Spleen (tissue), 11 donors: ENCODE results near the gene PUS7. TPM values are rescaled to one million over a fixed set of nuclear protein-coding genes. Genes with fewer than 3 reads are reported as not detected.
"Not testable (repeated sequence)": the region's sequence is repeated elsewhere in the genome, so short reads cannot be mapped to it uniquely, and the experiment has no call there.

ENCODE experiments used
- DNase-seq: peaks from one replicate; pipeline ENCODE4 v3.0.0-alpha.2; 2020
- H3K27ac ChIP-seq, 8 donors: fragments of 200-600 bp; sonication (generic) in 7 of 8; 1 replicate in 4 of 8; 2 replicates in 4 of 8; pipeline versions ENCODE4 v1.5.0 to v1.8.0; 2016 to 2021; ENCODE audit warnings: inconsistent platforms in 4 of 8, mild to moderate bottlenecking in 4 of 8, moderate library complexity in 1 of 8
- H3K27me3 ChIP-seq, 7 donors: fragments of 200-600 bp; sonication (generic) in 6 of 7; replicated peaks in 1 of 7; 1 replicate in 4 of 7; 2 replicates in 3 of 7; pipeline versions ENCODE4 v1.5.0 to v1.8.0; 2016 to 2021; ENCODE audit warnings: inconsistent platforms in 3 of 7, mild to moderate bottlenecking in 1 of 7
- H3K36me3 ChIP-seq, 6 donors: fragments of 200-600 bp; sonication (generic) in 5 of 6; 1 replicate in 4 of 6; 2 replicates in 2 of 6; pipeline versions ENCODE4 v1.5.0 to v1.8.0; 2016 to 2021; ENCODE audit warnings: inconsistent platforms in 2 of 6
- H3K4me1 ChIP-seq, 6 donors: fragments of 200-600 bp; sonication (generic) in 5 of 6; 1 replicate in 3 of 6; 2 replicates in 3 of 6; pipeline versions ENCODE4 v1.5.0 to v1.8.0; 2016 to 2021; ENCODE audit warnings: inconsistent platforms in 3 of 6
- H3K4me3 ChIP-seq, 8 donors: fragments of 200-600 bp; sonication (generic) in 7 of 8; 1 replicate in 4 of 8; 2 replicates in 4 of 8; pipeline versions ENCODE4 v1.5.0 to v1.8.0; 2016 to 2021; ENCODE audit warnings: inconsistent platforms in 4 of 8, mild to moderate bottlenecking in 4 of 8, moderate library complexity in 2 of 8
- H3K9me3 ChIP-seq, 8 donors: fragments of 200-600 bp; sonication (generic) in 7 of 8; 1 replicate in 4 of 8; 2 replicates in 4 of 8; pipeline versions ENCODE4 v1.5.0 to v1.8.0; 2016 to 2021; ENCODE audit warnings: inconsistent platforms in 4 of 8
- CTCF ChIP-seq, 11 experiments: fragments of 200-600 bp in 7 of 11; fragments of 450-650 bp in 4 of 11; sonication (generic) in 4 of 11; IDR thresholded peaks in 8 of 11; conservative IDR thresholded peaks in 3 of 11; 1 replicate in 7 of 11; 2 replicates in 4 of 11; pipeline versions ENCODE4 v1.4.0 to v1.8.0; 2016 to 2021; ENCODE audit warnings: antibody characterized with exemption in 11 of 11, inconsistent platforms in 4 of 11, mild to moderate bottlenecking in 1 of 11
- POLR2A ChIP-seq, 3 donors: fragments of 450-650 bp; IDR thresholded peaks; one replicate each; pipeline ENCODE4 v1.5.1; 2017; ENCODE audit warnings: antibody characterized with exemption in 3 of 3, mild to moderate bottlenecking in 1 of 3
- POLR2AphosphoS5 ChIP-seq, 3 donors: sonication (generic); formaldehyde crosslinking; IDR thresholded peaks; one replicate each; pipeline ENCODE4 v1.5.1; 2017; ENCODE audit warnings: antibody characterized with exemption in 3 of 3
- WGBS, 5 donors: extraction: QIAGEN DNeasy Blood & Tissue Kit in 3 of 5; methylation state at CpG; one replicate each; pipeline versions ENCODE4 v1.1.5 to v1.1.7; 2013 to 2018; 5-methylcytosine and 5-hydroxymethylcytosine counted together
- intact Hi-C: fragments of 100-400 bp; cut with DNase I; formaldehyde crosslinking; loops from one replicate; pipeline ENCODE4 v1.15.0; 2023; ENCODE audit warnings: low total_unique reads
- polyA plus RNA-seq, 3 donors: library from polyadenylated mRNA; stranded (reverse); fragments of 200-250 nt; gene quantifications; one replicate each; pipeline ENCODE4 v1.2.1, GENCODE V29; 2013
- total RNA-seq, 7 donors: library from RNA; depleted of rRNA in 3 of 7; stranded (reverse); fragments of >200 nt in 3 of 7; fragmentation: NEBNext Ultra II Directional in 4 of 7; extraction: Animal tissue kit (Norgen Biotek cat#: 25700) in 4 of 7; gene quantifications; one replicate each; pipeline versions ENCODE4 v1.1.0 to v1.2.1, GENCODE V29; 2016 to 2021
- donor health status: healthy with polysubstance abuse.
- donor health status: DM: no; HTN: no; CAD: no; lungs with moderate emphysema.
- donor health status: DM: no; HTN: no; CAD: no.
- donor health status: Bipolar disorder and iron deficiency.
- donor health status: healthy.
- donor health status: DM: no; HTN: no; CAD: no.
- donor health status: DM: yes; HTN: yes; CAD: no.

PUS7 gene
- total and polyA plus RNA-seq, 10 donors = 1.5 to 10.1 (median 6.3) TPM

- no peak for DNase-seq
- Histone ChIP-seq H3K27me3 (no peaks in the 10 kb centered on the region), H3K4me1 (peaks cover 0 to 8% (median 0%) of the 10 kb centered on the region in 6 donors), H3K4me3 (no peak overlapping the region), H3K27ac (peak overlapping the region in 1 of 8 donors; percentile 72), H3K36me3 (no peaks in the 10 kb centered on the region), H3K9me3 (no peaks in the 10 kb centered on the region)
- intact Hi-C loops = no loop called here
- TF ChIP-seq POLR2AphosphoS5 (IDR thresholded peaks at IDR 0.05) (no peak), POLR2A (IDR thresholded peaks at IDR 0.05) (no peak), CTCF (IDR thresholded peaks at IDR 0.05 in 8 of 11, conservative IDR thresholded peaks at IDR 0.05 in 3 of 11) (no peak)
- 94 to 100% (median 98%) methylated on average over 1 of the region's 1 CpG for WGBS, 5 donors
Measured at GRCh38 chr7:105438254-105438653, 83.8 kb downstream of the PUS7 start.

GRCh38 chr7:105437356-105437755, 84.7 kb downstream of the PUS7 start:
- intact Hi-C loops, H3K4me3 ChIP-seq, H3K9me3 ChIP-seq, H3K27me3 ChIP-seq, H3K36me3 ChIP-seq, H3K4me1 ChIP-seq, DNase-seq: not testable (repeated sequence)
- H3K27ac ChIP-seq = peak overlapping the region in 3 of 8 donors; percentile 24 to 72 (median 30)
- WGBS, 5 donors = 78 to 89% (median 84%) methylated on average over 6 of the region's 6 CpGs

GRCh38 chr7:105429746-105430612, 92.1 kb downstream of the PUS7 start:
- no peak for DNase-seq
- Histone ChIP-seq H3K4me1 (peaks cover 0 to 13% (median 5%) of the 10 kb centered on the region in 6 donors), H3K36me3 (no peaks in the 10 kb centered on the region), H3K27ac (peak overlapping the region in 1 of 8 donors; percentile 21), H3K27me3 (no peaks in the 10 kb centered on the region), H3K4me3 (no peak overlapping the region), H3K9me3 (no peaks in the 10 kb centered on the region)
- WGBS, 5 donors = 48 to 65% (median 53%) methylated on average over 4 of the region's 4 CpGs
- intact Hi-C loops = no loop called here
- TF ChIP-seq CTCF (IDR thresholded peaks at IDR 0.05 in 8 of 11, conservative IDR thresholded peaks at IDR 0.05 in 3 of 11) = peak in 8 of 11 experiments; percentile 38 to 59 (median 44)
- TF ChIP-seq POLR2AphosphoS5 (IDR thresholded peaks at IDR 0.05) = no peak
- TF ChIP-seq POLR2A (IDR thresholded peaks at IDR 0.05) = no peak

GRCh38 chr7:105426606-105427146, 95.4 kb downstream of the PUS7 start:
- 69 to 86% (median 81%) methylated on average over 2 of the region's 2 CpGs for WGBS, 5 donors
- Histone ChIP-seq H3K4me1 (peaks cover 0 to 13% (median 5%) of the 10 kb centered on the region in 6 donors), H3K27me3 (no peaks in the 10 kb centered on the region), H3K27ac (no peak overlapping the region), H3K36me3 (no peaks in the 10 kb centered on the region), H3K4me3 (no peak overlapping the region), H3K9me3 (no peaks in the 10 kb centered on the region)
- intact Hi-C loops = no loop called here
- TF ChIP-seq POLR2AphosphoS5 (IDR thresholded peaks at IDR 0.05) (no peak), POLR2A (IDR thresholded peaks at IDR 0.05) (no peak), CTCF (IDR thresholded peaks at IDR 0.05 in 8 of 11, conservative IDR thresholded peaks at IDR 0.05 in 3 of 11) (no peak)
- no peak for DNase-seq
